GM10266 (cell line): Measurements from ENCODE around the gene DNASE1L2.

Source experiments
- DNase-seq: peaks from one replicate; pipeline ENCODE4 v3.0.0; 2012; ENCODE audit errors: extremely low spot score
- CTCF ChIP-seq: IDR thresholded peaks from 2 replicates; pipeline ENCODE4 v1.5.1; 2012; ENCODE audit warnings: mild to moderate bottlenecking, low read depth; ENCODE audit not compliant: control insufficient read depth, insufficient read depth; ENCODE audit errors: missing control alignments

Gene DNASE1L2

GRCh38 chr16:2226245-2226793 lies 9.9 kb upstream of the DNASE1L2 start:
- TF ChIP-seq CTCF = no peak
- no peak for DNase-seq

- no peak for DNase-seq
- no peak for TF ChIP-seq CTCF
Observed at GRCh38 chr16:2226918-2227317, 9.3 kb upstream of the DNASE1L2 start.

GRCh38 chr16:2228161-2228824 lies 8.0 kb upstream of the DNASE1L2 start:
- TF ChIP-seq CTCF = no peak

GRCh38 chr16:2229091-2229490 lies 7.2 kb upstream of the DNASE1L2 start:
- no peak for DNase-seq
- no peak for TF ChIP-seq CTCF

More at GRCh38 chr16:2228161-2228824, 8.0 kb upstream of the DNASE1L2 start:
- DNase-seq = no peak

- TF ChIP-seq CTCF = no peak
- DNase-seq = no peak
Observed at GRCh38 chr16:2229632-2230250, 6.5 kb upstream of the DNASE1L2 start.

GRCh38 chr16:2230376-2230775 lies 5.9 kb upstream of the DNASE1L2 start:
- no peak for TF ChIP-seq CTCF
- DNase-seq = no peak
